Measurements from ENCODE around the gene PLAC1.

Gene PLAC1

GRCh38 chrX:134658002-134658759 is at the start of gene PLAC1:
Gene PLAC1, minus strand, starts transcription at chrX:134658471. Its CDS starts 91,789 bp downstream, at chrX:134566682.
- DNase-seq (ENCODE audit: low read depth in 2 of 2): no peak

- no peak for DNase-seq (ENCODE audit: low read depth in 2 of 2)
Measured at GRCh38 chrX:134706138-134706537, 47.9 kb upstream of the PLAC1 start.

GRCh38 chrX:134695999-134696398 is 37.7 kb upstream of the PLAC1 start:
- DNase-seq (ENCODE audit: low read depth in 2 of 2): no peak

GRCh38 chrX:134694333-134695322 is 36.4 kb upstream of the PLAC1 start:
- DNase-seq (ENCODE audit: low read depth in 2 of 2): no peak

GRCh38 chrX:134693644-134694043 is 35.4 kb upstream of the PLAC1 start:
- no peak for DNase-seq (ENCODE audit: low read depth in 2 of 2)

- no peak for DNase-seq (ENCODE audit: low read depth in 2 of 2)
Measured at GRCh38 chrX:134692990-134693389, 34.7 kb upstream of the PLAC1 start.

- no peak for DNase-seq (ENCODE audit: low read depth in 2 of 2)
Measured at GRCh38 chrX:134692233-134692632, 34.0 kb upstream of the PLAC1 start.

- no peak for DNase-seq (ENCODE audit: low read depth in 2 of 2)
Measured at GRCh38 chrX:134691453-134691852, 33.2 kb upstream of the PLAC1 start.

- no peak for DNase-seq (ENCODE audit: low read depth in 2 of 2)
Measured at GRCh38 chrX:134688839-134689238, 30.6 kb upstream of the PLAC1 start.

- no peak for DNase-seq (ENCODE audit: low read depth in 2 of 2)
Measured at GRCh38 chrX:134688031-134688823, 30.0 kb upstream of the PLAC1 start.

- DNase-seq (ENCODE audit: low read depth in 2 of 2): no peak
Measured at GRCh38 chrX:134685668-134686067, 27.4 kb upstream of the PLAC1 start.

GRCh38 chrX:134684956-134685355 is 26.7 kb upstream of the PLAC1 start:
- no peak for DNase-seq (ENCODE audit: low read depth in 2 of 2)

GRCh38 chrX:134683351-134684005 is 25.2 kb upstream of the PLAC1 start:
- DNase-seq (ENCODE audit: low read depth in 2 of 2): no peak

GRCh38 chrX:134682081-134682480 is 23.8 kb upstream of the PLAC1 start:
- no peak for DNase-seq (ENCODE audit: low read depth in 2 of 2)

GRCh38 chrX:134679644-134680043 is 21.4 kb upstream of the PLAC1 start:
- DNase-seq (ENCODE audit: low read depth in 2 of 2): no peak

GRCh38 chrX:134679221-134679620 is 20.9 kb upstream of the PLAC1 start:
- no peak for DNase-seq (ENCODE audit: low read depth in 2 of 2)

GRCh38 chrX:134677332-134677731 is 19.1 kb upstream of the PLAC1 start:
- no peak for DNase-seq (ENCODE audit: low read depth in 2 of 2)

GRCh38 chrX:134676436-134676835 is 18.2 kb upstream of the PLAC1 start:
- no peak for DNase-seq (ENCODE audit: low read depth in 2 of 2)

- no peak for DNase-seq (ENCODE audit: low read depth in 2 of 2)
Measured at GRCh38 chrX:134673123-134673522, 14.9 kb upstream of the PLAC1 start.

GRCh38 chrX:134672101-134672500 is 13.8 kb upstream of the PLAC1 start:
- no peak for DNase-seq (ENCODE audit: low read depth in 2 of 2)

GRCh38 chrX:134671294-134671693 is 13.0 kb upstream of the PLAC1 start:
- no peak for DNase-seq (ENCODE audit: low read depth in 2 of 2)

Measured in stimulated activated CD4-positive, alpha-beta T cell treated with anti-CD3 and anti-CD28 coated beads, Interleukin-1b, Interleukin-23, amount 100 ng/mL, for 1 hour (primary cell).